Panc1 (cell line): Measurements from ENCODE around the gene OR52E1.

ENCODE experiments used
- SIN3A ChIP-seq: IDR thresholded peaks from 2 replicates; pipeline ENCODE4 v1.6.1; 2012; ENCODE audit warnings: low read depth, mild to moderate bottlenecking, low read length, moderate library complexity, borderline replicate concordance; ENCODE audit not compliant: insufficient read depth
- TF ChIP-seq, protein P1 (sequence below): fragments of 450-650 bp; IDR thresholded peaks from 2 replicates; pipeline ENCODE4 v1.5.1; 2017; ENCODE audit warnings: mild to moderate bottlenecking
- TF ChIP-seq, protein P2 (sequence below), 2 experiments: IDR thresholded peaks; 2 replicates each; pipeline ENCODE4 v1.6.1; 2011 to 2012; ENCODE audit warnings: low read depth in 2 of 2, control low read depth in 1 of 2, low read length in 1 of 2, mild to moderate bottlenecking in 1 of 2, moderate library complexity in 1 of 2; ENCODE audit not compliant: insufficient read depth in 1 of 2

DNA sequence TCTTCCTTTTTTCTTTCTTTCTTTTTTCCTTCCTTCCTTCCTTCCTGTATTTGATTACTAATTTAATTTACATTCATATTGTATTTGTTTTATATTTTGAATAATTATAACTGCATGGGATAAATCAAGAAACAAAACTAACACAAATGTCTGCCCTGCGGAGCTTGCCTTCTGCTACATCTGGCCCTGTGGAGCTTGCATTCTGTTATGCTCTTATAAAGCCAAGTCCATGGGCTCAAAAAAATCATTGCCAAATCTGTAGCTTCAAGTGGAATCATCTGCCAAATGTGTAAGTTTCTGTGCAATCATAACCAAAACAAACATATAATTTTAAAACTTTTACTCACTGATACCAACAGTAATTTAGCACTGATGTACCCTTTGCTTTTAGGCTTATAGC lies 31.0 kb upstream of the OR52E1 start:
- TF ChIP-seq, protein P1, sequence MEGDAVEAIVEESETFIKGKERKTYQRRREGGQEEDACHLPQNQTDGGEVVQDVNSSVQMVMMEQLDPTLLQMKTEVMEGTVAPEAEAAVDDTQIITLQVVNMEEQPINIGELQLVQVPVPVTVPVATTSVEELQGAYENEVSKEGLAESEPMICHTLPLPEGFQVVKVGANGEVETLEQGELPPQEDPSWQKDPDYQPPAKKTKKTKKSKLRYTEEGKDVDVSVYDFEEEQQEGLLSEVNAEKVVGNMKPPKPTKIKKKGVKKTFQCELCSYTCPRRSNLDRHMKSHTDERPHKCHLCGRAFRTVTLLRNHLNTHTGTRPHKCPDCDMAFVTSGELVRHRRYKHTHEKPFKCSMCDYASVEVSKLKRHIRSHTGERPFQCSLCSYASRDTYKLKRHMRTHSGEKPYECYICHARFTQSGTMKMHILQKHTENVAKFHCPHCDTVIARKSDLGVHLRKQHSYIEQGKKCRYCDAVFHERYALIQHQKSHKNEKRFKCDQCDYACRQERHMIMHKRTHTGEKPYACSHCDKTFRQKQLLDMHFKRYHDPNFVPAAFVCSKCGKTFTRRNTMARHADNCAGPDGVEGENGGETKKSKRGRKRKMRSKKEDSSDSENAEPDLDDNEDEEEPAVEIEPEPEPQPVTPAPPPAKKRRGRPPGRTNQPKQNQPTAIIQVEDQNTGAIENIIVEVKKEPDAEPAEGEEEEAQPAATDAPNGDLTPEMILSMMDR: no peak
- TF ChIP-seq, protein P2, sequence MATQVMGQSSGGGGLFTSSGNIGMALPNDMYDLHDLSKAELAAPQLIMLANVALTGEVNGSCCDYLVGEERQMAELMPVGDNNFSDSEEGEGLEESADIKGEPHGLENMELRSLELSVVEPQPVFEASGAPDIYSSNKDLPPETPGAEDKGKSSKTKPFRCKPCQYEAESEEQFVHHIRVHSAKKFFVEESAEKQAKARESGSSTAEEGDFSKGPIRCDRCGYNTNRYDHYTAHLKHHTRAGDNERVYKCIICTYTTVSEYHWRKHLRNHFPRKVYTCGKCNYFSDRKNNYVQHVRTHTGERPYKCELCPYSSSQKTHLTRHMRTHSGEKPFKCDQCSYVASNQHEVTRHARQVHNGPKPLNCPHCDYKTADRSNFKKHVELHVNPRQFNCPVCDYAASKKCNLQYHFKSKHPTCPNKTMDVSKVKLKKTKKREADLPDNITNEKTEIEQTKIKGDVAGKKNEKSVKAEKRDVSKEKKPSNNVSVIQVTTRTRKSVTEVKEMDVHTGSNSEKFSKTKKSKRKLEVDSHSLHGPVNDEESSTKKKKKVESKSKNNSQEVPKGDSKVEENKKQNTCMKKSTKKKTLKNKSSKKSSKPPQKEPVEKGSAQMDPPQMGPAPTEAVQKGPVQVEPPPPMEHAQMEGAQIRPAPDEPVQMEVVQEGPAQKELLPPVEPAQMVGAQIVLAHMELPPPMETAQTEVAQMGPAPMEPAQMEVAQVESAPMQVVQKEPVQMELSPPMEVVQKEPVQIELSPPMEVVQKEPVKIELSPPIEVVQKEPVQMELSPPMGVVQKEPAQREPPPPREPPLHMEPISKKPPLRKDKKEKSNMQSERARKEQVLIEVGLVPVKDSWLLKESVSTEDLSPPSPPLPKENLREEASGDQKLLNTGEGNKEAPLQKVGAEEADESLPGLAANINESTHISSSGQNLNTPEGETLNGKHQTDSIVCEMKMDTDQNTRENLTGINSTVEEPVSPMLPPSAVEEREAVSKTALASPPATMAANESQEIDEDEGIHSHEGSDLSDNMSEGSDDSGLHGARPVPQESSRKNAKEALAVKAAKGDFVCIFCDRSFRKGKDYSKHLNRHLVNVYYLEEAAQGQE (IDR thresholded peaks at IDR 0.05; ENCODE audit: insufficient read depth in 1 of 2, low read depth in 2 of 2, low read length in 1 of 2): no peak
- TF ChIP-seq SIN3A: no peak
